ENCODE measurements around the gene MST1R.

DNA sequence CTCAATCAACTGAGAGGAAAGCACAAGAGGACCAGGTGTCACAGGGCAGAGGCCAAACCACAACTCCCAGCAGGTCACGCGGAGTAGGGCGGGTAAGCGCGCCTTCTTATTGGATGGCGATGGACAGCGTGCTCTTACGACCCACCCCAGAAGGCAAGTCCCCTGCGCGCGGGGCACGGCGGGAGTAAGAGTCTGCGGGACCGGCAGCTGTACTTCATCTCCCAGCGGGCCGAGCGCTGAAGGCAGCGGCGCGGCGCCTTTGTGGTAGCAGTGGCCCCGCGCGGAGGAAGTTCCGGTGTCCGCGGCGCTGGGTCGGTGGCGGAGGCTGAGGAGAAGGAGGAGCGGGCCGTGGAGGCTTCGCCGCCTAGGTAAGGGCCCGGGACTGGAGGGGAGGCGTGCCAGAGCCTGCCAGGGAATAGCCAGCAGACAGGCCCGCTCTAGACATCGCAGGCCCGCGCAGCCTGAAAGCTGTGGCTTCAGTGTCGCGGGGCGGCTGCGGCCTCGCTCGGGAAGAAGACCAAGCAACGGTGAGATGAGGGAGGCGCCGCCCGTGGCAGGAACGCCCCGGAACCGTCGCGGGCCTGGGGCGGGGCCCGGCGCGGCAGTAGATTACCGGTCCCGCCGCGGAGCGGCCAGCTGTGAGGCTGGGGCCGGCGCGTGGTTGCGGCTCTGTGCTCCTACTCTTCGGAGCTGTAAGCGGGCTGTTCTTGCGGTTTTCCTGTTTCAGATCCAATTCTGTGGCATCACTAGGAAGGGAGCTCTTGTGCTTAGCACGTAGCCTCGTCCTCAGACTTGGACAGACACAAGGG lies 36.4 kb upstream of the MST1R start, which contains the start of gene RBM6:
- TF ChIP-seq POLR2A (IDR thresholded peaks at IDR 0.05) (peak; percentile 91 to 93), CTCF (IDR thresholded peaks at IDR 0.05) (peak in 2 of 6 experiments; percentile 2 to 5)
